ENCODE results near the gene FAM9C. TPM values are rescaled to one million over a fixed set of nuclear protein-coding genes. Genes with fewer than 3 reads are reported as not detected.

Gene FAM9C
- total RNA-seq, 1 experiment from 2014 or later: not detected

DNA sequence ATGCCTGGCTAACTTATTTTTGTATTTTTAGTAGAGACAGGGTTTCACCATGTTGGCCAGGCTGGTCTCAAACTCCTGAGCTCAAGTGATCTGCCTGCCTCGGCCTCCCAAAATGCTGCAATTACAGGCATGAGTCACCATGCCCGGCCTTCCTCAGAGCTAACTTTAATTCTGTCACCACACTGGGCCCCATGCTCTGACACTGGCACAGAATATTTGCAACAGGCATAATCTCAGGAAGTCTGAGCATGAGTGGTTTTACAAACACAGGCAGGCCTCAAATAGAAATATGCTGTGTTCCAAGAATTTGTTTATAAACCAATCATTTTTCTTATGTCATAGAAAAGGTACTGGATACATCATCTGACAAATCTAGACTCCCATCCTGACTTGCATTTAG, 32.7 kb upstream of the FAM9C start:
- CTCF ChIA-PET: no interaction called here
- RAD21 ChIA-PET (ENCODE audit: low non-redundant PET in 1 of 2, low total read pairs in 2 of 2, uncharacterized antibody in 2 of 2, unreplicated experiment in 2 of 2): no interaction called here

DNA sequence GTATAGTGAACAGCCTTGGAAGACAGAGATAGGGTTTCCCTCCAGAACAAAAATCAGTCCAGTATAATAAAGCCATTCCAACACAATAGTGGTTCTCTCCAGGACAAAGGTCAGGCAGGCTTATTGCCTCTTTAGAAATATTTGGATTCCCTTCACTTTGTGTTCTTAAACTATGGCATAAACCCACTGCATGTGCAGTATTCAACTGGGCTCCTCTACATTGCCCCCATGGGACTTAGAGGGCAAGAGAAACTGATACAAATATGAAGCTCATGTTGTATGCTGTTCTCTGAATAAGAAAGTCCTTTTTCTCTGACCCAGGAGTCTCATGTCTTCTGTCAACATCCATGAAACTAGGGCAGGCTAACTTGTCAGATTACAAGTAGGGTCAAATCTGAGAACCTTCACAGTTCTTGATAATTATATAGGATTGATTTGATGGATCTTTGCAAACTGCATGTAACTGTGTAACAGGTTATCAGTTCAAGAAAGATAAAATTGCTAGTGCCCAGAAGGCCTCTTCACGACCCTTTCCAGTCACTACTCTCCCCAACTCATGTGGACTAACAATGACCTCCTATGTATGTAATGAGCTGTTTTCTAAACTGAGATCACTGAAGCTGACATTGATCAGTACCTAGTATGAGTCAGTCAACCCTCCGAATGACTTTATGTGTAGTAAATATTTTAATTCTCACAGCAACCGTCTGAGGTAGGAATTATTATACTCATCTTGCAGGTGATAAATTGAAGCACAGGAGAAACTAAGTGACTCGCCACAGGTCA, 31.9 kb upstream of the FAM9C start:
- Histone ChIP-seq H3K9me2 (ENCODE audit: insufficient read depth) (no peaks in the 10 kb centered on the region), H3K4me3 (replicated peaks in 1 of 2; ENCODE audit: low read depth in 1 of 2, low read length in 2 of 2) (no peak overlapping the region), H3K4me1 (ENCODE audit: control insufficient read depth in 1 of 2, insufficient read depth in 2 of 2, low read length in 2 of 2) (no peaks in the 10 kb centered on the region), H3K27ac (ENCODE audit: low read depth, low read length) (no peak overlapping the region), H3K27me3 (ENCODE audit: insufficient read depth, low read length) (no peaks in the 10 kb centered on the region), H3K9ac (ENCODE audit: low read length) (no peak overlapping the region), H4K20me1 (ENCODE audit: insufficient read depth) (no peaks in the 10 kb centered on the region), H3K4me2 (ENCODE audit: low read length) (no peak overlapping the region), H3K79me2 (ENCODE audit: insufficient read depth, low read length) (no peaks in the 10 kb centered on the region), H3K9me3 (ENCODE audit: control insufficient read depth in 1 of 2, insufficient read depth in 1 of 2, low read depth in 1 of 2, low read length in 2 of 2) (no peaks in the 10 kb centered on the region), H2AFZ (ENCODE audit: low read depth, low read length, poor library complexity, severe bottlenecking) (no peak overlapping the region), H3K36me3 (ENCODE audit: control insufficient read depth in 1 of 2, insufficient read depth in 2 of 2, low read length in 2 of 2) (no peaks in the 10 kb centered on the region)
- ATAC-seq: no peak
- ChIA-PET POLR2A (no interaction called here), RAD21 (ENCODE audit: low non-redundant PET in 1 of 2, low total read pairs in 2 of 2, uncharacterized antibody in 2 of 2, unreplicated experiment in 2 of 2) (no interaction called here), CTCF (no interaction called here)
- no TSS peak for BruUV-seq (replicated peaks)
- intact Hi-C loops (cut with micrococcal nuclease): no loop called here
- no peak for DNase-seq (ENCODE audit: low read depth, low spot score)
- TF ChIP-seq, protein P1, sequence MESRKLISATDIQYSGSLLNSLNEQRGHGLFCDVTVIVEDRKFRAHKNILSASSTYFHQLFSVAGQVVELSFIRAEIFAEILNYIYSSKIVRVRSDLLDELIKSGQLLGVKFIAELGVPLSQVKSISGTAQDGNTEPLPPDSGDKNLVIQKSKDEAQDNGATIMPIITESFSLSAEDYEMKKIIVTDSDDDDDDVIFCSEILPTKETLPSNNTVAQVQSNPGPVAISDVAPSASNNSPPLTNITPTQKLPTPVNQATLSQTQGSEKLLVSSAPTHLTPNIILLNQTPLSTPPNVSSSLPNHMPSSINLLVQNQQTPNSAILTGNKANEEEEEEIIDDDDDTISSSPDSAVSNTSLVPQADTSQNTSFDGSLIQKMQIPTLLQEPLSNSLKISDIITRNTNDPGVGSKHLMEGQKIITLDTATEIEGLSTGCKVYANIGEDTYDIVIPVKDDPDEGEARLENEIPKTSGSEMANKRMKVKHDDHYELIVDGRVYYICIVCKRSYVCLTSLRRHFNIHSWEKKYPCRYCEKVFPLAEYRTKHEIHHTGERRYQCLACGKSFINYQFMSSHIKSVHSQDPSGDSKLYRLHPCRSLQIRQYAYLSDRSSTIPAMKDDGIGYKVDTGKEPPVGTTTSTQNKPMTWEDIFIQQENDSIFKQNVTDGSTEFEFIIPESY (IDR thresholded peaks at IDR 0.05; ENCODE audit: extremely low read depth, insufficient replicate concordance, low read length): no peak
- TF ChIP-seq ZNF274 (IDR thresholded peaks at IDR 0.05; ENCODE audit: low read depth, low read length) (no peak), EZH2phosphoT487 (IDR thresholded peaks at IDR 0.05; ENCODE audit: borderline replicate concordance) (no peak), SIN3A (IDR thresholded peaks at IDR 0.05; ENCODE audit: low read depth) (no peak), RAD21 (IDR thresholded peaks at IDR 0.05; ENCODE audit: low read depth) (no peak)
- TF ChIP-seq, protein P2, sequence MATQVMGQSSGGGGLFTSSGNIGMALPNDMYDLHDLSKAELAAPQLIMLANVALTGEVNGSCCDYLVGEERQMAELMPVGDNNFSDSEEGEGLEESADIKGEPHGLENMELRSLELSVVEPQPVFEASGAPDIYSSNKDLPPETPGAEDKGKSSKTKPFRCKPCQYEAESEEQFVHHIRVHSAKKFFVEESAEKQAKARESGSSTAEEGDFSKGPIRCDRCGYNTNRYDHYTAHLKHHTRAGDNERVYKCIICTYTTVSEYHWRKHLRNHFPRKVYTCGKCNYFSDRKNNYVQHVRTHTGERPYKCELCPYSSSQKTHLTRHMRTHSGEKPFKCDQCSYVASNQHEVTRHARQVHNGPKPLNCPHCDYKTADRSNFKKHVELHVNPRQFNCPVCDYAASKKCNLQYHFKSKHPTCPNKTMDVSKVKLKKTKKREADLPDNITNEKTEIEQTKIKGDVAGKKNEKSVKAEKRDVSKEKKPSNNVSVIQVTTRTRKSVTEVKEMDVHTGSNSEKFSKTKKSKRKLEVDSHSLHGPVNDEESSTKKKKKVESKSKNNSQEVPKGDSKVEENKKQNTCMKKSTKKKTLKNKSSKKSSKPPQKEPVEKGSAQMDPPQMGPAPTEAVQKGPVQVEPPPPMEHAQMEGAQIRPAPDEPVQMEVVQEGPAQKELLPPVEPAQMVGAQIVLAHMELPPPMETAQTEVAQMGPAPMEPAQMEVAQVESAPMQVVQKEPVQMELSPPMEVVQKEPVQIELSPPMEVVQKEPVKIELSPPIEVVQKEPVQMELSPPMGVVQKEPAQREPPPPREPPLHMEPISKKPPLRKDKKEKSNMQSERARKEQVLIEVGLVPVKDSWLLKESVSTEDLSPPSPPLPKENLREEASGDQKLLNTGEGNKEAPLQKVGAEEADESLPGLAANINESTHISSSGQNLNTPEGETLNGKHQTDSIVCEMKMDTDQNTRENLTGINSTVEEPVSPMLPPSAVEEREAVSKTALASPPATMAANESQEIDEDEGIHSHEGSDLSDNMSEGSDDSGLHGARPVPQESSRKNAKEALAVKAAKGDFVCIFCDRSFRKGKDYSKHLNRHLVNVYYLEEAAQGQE (IDR thresholded peaks at IDR 0.05; ENCODE audit: low read depth): no peak

More for the DNA sequence above, 32.7 kb upstream of the FAM9C start:
- no peak for ATAC-seq
- Histone ChIP-seq H3K9ac (ENCODE audit: low read length) (no peak overlapping the region), H3K79me2 (ENCODE audit: insufficient read depth, low read length) (no peaks in the 10 kb centered on the region), H3K27me3 (ENCODE audit: insufficient read depth, low read length) (no peaks in the 10 kb centered on the region), H2AFZ (ENCODE audit: low read depth, low read length, poor library complexity, severe bottlenecking) (no peak overlapping the region), H3K9me2 (ENCODE audit: insufficient read depth) (no peaks in the 10 kb centered on the region), H3K4me1 (ENCODE audit: control insufficient read depth in 1 of 2, insufficient read depth in 2 of 2, low read length in 2 of 2) (no peaks in the 10 kb centered on the region), H3K4me3 (replicated peaks in 1 of 2; ENCODE audit: low read depth in 1 of 2, low read length in 2 of 2) (no peak overlapping the region), H4K20me1 (ENCODE audit: insufficient read depth) (no peaks in the 10 kb centered on the region), H3K4me2 (ENCODE audit: low read length) (no peak overlapping the region), H3K27ac (ENCODE audit: low read depth, low read length) (no peak overlapping the region), H3K9me3 (ENCODE audit: control insufficient read depth in 1 of 2, insufficient read depth in 1 of 2, low read depth in 1 of 2, low read length in 2 of 2) (no peaks in the 10 kb centered on the region), H3K36me3 (ENCODE audit: control insufficient read depth in 1 of 2, insufficient read depth in 2 of 2, low read length in 2 of 2) (no peaks in the 10 kb centered on the region)
- TF ChIP-seq TCF7L2 (IDR thresholded peaks at IDR 0.05; ENCODE audit: borderline replicate concordance, extremely low read depth, insufficient read depth, insufficient read length) (no peak), POLR2A (IDR thresholded peaks at IDR 0.05; ENCODE audit: borderline replicate concordance, extremely low read depth, insufficient read depth, insufficient read length) (no peak), ZFX (IDR thresholded peaks at IDR 0.05) (no peak), EZH2phosphoT487 (IDR thresholded peaks at IDR 0.05; ENCODE audit: borderline replicate concordance) (no peak), ZNF274 (IDR thresholded peaks at IDR 0.05; ENCODE audit: low read depth, low read length) (no peak), CEBPB (IDR thresholded peaks at IDR 0.05; ENCODE audit: low read depth) (no peak), POLR2AphosphoS5 (IDR thresholded peaks at IDR 0.05; ENCODE audit: low read depth, low read length) (no peak), SP1 (IDR thresholded peaks at IDR 0.05; ENCODE audit: low read depth) (no peak), JUND (IDR thresholded peaks at IDR 0.05) (no peak), RAD21 (IDR thresholded peaks at IDR 0.05; ENCODE audit: low read depth) (no peak), CBX3 (IDR thresholded peaks at IDR 0.05; ENCODE audit: low read depth) (no peak), EZH2 (IDR thresholded peaks at IDR 0.05) (no peak), SIN3A (IDR thresholded peaks at IDR 0.05; ENCODE audit: low read depth) (no peak)
- TF ChIP-seq, protein P3, sequence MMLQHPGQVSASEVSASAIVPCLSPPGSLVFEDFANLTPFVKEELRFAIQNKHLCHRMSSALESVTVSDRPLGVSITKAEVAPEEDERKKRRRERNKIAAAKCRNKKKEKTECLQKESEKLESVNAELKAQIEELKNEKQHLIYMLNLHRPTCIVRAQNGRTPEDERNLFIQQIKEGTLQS (IDR thresholded peaks at IDR 0.05): no peak
- TF ChIP-seq, protein P4, sequence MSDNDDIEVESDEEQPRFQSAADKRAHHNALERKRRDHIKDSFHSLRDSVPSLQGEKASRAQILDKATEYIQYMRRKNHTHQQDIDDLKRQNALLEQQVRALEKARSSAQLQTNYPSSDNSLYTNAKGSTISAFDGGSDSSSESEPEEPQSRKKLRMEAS (IDR thresholded peaks at IDR 0.05): no peak
- BruUV-seq (replicated peaks): no TSS peak
- POLR2A ChIA-PET: no interaction called here
- intact Hi-C loops (cut with micrococcal nuclease): no loop called here
- no peak for DNase-seq (ENCODE audit: low read depth, low spot score)
